GM18505 (cell line): ENCODE data around the gene EIF2B4.
A peak's percentile ranks its signal among the peaks of the same experiment; 100 is the strongest.
"Not testable (repeated sequence)": the region's sequence is repeated elsewhere in the genome, so short reads cannot be mapped to it uniquely, and the experiment has no call there.

Experiments
- ATAC-seq: cut with Tn5 transposase; IDR thresholded peaks from one replicate; pipeline ENCODE4 v1.9.1; 2021; ENCODE audit not compliant: unreplicated experiment
- POLR2A ChIP-seq: IDR thresholded peaks from 4 replicates; pipeline ENCODE4 v1.6.1; 2011; ENCODE audit warnings: borderline replicate concordance; ENCODE audit not compliant: insufficient read depth, insufficient read length; ENCODE audit errors: extremely low read depth

EIF2B4 gene

DNA sequence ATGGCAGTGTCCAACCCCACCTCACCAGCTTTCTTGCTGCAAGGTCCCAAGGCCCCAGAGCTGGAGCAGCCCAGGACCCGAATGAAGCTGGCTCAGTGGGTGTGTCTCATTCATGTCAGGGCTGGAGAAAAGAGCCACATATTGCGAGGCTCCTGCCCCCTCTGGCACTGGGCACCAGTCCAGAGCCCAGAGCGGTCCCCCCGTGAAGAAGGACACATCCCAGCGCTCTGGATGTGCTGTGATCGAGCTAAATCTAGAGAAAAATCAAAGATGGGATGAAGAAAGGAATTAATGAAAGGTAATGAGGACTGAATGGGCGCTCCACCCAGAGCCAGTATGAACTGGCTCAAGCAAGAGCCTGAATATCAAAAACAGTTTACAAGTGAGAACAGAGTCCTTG, 34.0 kb downstream of the EIF2B4 start:
- TF ChIP-seq POLR2A, result no peak
- no peak for ATAC-seq

DNA sequence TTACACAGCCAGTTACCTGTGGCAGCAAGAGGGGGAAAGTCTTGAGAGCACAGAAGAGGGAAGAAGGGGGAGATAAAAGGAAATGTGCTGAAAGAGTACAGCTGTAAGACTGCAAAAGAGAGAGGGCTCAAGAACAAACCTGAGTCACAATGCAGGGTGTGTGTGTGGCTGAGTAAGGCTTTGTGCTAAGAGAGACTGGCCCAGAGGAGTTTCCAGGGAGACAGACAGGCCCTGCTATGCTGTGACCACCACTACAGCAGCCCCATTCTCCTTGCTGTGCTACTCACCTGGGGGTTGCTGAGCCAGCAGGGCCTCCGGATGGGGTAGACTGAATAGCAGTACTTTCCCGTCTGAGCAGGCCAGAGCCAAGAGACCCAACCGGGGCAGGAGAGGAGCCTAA, 34.8 kb downstream of the EIF2B4 start:
- no peak for TF ChIP-seq POLR2A
- no peak for ATAC-seq

DNA sequence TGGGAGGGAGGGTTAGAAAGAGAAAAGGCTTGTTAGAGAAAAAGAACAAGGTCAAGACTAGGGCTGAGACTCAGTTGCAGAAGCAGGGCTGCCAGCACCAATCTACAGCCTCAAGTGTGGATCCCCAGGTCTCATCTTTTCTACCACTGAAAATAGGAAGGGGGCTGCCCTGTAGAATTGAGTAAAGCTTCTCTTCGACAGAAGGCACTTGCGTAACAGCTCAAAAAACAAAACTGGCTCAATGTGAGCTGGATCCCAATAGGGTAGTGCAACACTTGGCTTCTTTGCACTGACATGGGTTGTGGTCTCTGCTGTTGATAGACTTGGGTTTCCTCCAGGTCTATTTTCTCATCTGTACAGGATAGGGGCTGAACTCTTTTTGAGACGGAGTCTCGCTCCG, 45.4 kb downstream of the EIF2B4 start:
- no peak for TF ChIP-seq POLR2A
- no peak for ATAC-seq

DNA sequence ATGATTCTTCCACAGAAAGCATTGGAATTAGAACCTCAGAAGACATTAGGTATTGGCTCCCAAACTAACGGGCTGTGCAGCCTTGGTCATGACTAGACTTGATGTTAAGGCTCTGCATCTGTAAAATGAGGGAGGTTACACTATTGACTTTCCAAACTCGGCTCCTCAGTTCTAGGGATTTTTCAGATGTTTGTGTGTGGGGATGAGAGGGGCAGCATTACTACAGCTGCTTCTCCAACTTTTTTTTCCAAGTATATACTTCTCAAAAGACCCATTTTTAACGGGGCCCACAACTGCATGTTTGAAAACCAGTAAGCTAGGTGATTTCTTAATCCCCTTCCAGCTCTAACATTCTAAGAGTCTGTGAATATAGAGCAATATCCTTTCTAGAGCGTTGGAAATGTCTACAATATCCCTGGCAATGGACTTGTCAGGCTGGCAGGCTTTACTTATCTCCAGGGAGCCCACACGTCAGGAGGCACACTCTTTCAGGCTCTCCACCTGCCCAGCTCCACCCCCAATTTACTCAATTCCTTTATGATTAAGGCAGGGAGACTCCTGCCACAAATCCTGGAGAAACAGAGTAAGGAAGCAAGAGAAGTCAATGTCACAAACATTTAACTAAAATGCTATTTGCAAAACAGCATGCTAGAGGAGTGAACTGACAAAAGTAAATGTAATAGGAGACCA, 46.4 kb downstream of the EIF2B4 start:
- no peak for TF ChIP-seq POLR2A
- no peak for ATAC-seq

DNA sequence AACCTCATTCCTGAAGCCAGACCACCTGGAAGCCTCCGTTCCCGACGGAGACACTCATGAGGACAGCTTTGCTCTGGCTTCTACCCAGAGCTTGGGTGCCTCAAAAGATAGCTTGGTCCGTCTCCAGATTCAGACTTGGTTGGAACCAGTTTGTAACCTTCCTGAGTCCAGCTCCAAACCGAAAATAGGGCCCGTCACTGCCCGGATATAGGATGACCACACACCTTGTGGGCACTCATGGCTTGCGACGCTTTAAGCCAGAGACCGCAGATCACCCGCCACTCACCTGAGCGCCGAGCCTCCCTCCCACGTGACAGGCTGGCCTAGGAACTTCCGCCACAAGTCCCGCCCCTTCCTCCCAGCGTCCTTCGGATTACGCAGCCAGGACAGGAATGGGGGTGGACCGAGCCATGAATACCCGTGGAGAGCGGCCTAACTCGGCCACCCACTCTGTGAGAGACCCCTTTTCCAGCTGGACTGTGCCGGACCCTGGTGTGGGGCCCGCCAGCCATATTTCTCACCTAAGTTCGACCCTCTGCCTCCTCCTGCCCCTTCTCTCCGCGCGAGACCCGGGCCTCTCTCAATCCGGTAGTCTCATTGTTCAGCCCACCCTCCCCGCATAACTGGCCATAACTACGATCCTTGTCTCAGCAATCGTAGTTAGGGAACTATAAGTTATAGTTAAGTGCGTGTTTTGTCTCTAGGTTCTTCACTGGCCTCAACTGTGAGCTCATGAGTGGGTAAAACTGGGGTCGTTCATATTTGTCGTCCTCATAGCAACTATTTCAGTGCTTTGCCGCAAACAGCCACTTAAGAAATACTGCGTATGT, 47.2 kb downstream of the EIF2B4 start, which contains the start of gene MPV17:
Gene MPV17 (minus strand): TSS at position 332 of the 830 bp plus-strand sequence. CDS start 580 bp downstream, outside the sequence.
- peak; percentile 84 for ATAC-seq
- peak; percentile 94 for TF ChIP-seq POLR2A

DNA sequence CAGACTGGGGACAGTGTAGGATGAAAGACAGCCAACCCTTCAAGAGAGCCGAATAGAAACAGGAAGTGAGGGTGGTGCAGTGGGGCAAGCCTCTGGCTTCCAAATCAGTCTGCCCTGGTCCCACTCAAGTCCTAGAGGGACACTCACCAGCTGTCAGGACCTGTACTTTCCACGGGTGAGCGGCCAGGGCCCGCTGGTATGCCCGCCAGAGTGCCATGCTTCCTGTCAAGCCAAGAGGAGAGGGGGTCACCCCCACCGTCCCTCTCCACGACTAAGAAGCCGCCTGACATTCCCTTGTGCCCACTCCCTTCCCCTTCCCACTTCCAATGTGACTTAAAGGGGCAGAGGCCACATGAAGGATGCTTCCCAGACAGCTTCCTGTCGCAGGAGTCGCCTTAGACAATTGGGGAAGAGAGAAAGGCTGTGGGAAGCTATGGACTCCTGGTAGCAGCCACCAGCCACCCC, 47.8 kb downstream of the EIF2B4 start:
- ATAC-seq, result peak; percentile 32
- TF ChIP-seq POLR2A, result no peak

DNA sequence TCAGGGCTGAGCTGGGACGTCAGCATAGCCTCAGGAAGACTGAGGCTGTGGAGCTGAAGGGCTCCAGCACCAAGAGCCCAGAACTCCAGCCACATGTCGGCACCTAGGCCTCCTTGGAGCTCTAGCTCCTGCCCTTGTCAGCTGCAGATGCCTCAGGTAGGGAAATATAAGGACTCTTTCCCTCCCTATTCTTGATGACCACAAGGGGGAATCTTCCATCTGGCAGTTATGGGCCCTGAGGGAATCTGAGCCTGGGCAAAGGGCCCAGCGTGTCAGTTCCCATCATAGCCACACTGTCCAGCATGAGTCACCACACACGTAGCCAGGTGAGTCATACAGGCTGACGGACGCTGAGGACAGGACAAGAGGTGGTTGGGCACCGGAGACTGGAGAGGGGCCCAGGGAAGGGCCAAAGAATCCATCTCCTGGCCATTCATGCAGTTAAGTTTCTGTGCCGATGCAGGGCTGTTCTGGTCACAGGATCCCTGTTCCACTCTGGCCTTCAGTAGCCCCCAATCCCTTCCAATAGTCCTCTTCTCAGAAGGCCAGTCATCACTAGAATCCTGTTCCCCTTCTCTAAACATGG, 49.1 kb downstream of the EIF2B4 start:
- TF ChIP-seq POLR2A, result no peak
- no peak for ATAC-seq

DNA sequence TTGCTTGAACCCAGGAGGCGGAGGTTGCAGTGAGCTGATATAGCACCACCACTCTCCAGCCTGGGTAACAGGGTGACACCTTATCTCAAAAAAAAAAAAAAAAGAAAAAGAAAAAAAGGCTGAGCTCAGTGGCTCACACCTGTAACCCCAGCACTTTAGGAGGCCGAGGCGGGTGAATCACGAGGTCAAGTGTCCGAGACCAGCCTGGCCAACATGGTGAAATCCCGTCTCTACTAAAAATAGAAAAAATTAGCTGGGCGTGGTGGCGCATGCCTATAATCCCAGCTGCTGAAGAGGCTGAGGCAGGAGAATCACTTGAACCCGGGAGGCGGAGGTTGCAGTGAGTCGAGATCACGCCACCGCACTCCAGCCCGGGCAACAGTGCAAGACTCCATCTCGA, 50.3 kb downstream of the EIF2B4 start:
- ATAC-seq, result not testable (repeated sequence)

DNA sequence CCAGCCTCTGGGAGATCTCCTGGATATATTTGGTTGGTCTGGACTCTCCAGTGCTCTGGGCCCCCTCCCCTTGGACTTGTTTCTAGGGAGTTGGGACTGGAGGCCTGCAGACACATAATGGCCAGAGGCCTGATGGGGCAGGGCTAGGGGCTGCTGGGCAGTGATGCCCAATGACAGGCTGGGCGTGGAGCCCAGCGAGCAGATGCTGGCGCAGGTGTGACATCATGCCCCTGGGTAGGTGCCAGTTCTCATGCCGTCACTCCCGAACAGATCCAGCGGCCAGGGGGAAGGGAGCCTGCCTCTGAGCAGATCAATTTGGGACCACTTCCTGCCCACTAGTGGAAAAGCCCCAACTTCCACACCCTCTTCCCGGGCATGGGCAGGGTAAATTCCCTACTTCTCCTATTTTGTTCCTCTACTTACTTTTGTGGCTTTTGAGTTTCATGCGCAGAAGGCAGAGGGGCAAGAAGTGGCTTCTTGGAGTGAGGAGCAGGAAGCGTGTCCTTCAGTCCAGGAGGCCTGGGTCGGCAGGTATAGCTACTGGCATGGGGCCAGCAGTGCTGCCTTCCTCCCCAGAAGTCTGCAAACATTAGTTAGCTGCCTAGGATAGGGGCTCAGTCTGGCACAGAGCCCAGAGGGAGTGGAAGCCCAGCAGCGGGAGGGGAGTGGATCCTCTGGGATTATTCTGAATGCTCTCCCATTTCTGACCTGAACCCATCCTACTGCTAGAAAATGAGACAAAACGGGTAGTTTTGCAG, 53.3 kb downstream of the EIF2B4 start:
- ATAC-seq, result no peak
- no peak for TF ChIP-seq POLR2A

DNA sequence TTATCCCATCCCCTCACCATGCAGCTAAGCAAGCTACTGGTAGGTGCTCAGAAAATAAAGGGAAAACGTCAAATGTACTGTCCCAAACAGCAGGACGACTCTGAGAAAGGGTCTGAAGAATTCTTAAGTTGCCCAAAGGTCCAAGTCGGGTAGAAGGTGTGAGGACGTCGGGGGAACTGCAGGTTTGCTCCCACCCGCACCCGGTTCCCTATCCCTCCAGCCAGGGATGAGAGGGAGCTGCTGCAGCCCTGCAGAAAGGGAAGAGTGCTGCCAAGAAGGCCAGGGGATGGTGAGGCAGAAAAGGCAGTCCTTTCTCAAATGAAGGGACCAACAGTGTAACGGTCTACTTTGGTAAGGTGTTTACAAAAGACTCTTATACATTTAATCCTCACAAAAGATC, 55.0 kb downstream of the EIF2B4 start:
- TF ChIP-seq POLR2A, result no peak
- ATAC-seq, result no peak

DNA sequence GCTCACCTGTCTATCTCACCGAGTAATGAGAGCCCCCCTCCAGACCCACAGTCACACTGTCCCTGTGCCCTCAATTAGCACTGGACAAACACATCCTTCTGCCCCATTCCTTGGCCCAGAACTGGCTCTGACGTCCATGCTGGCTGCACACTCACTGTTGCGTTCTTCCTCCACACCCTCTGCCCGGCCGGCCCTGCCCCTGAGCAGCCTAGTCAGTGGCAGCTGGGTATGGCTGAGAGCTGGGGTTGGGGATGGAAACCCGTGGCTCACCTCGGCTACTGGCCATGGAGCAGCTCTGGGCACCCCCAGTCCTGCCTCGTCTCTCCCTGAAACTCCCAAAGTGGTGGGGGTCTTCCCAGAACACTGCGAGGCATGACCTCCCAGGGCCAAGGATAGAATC, 55.4 kb downstream of the EIF2B4 start:
- no peak for ATAC-seq
- TF ChIP-seq POLR2A, result no peak
